Measurements from ENCODE around the gene SCNN1B.
A peak's percentile ranks its signal among the peaks of the same experiment; 100 is the strongest.
"Not testable (repeated sequence)": the region's sequence is repeated elsewhere in the genome, so short reads cannot be mapped to it uniquely, and the experiment has no call there.

SCNN1B gene

GRCh38 chr16:23384878-23385277 lies 82.8 kb downstream of the SCNN1B start:
- DNase-seq, result no peak

GRCh38 chr16:23385441-23385840 lies 83.3 kb downstream of the SCNN1B start:
- DNase-seq, result no peak

GRCh38 chr16:23387666-23388065 lies 85.6 kb downstream of the SCNN1B start:
- no peak for DNase-seq

- DNase-seq, result no peak
Observed at GRCh38 chr16:23388786-23389185, 86.7 kb downstream of the SCNN1B start.

- DNase-seq, result no peak
Observed at GRCh38 chr16:23389201-23389600, 87.1 kb downstream of the SCNN1B start.

- not testable (repeated sequence) for DNase-seq
Observed at GRCh38 chr16:23389936-23390335, 87.8 kb downstream of the SCNN1B start.

GRCh38 chr16:23391381-23392222 lies 89.5 kb downstream of the SCNN1B start:
- DNase-seq, result no peak

- no peak for DNase-seq
Observed at GRCh38 chr16:23392223-23392600, 90.1 kb downstream of the SCNN1B start.

GRCh38 chr16:23394141-23394831 lies 92.2 kb downstream of the SCNN1B start:
- DNase-seq, result no peak

- DNase-seq, result no peak
Observed at GRCh38 chr16:23395732-23396131, 93.6 kb downstream of the SCNN1B start.

GRCh38 chr16:23397464-23397863 lies 95.4 kb downstream of the SCNN1B start:
- DNase-seq, result no peak

- peak; percentile 31 for DNase-seq
Observed at GRCh38 chr16:23398987-23399805, 97.1 kb downstream of the SCNN1B start.

- DNase-seq, result not testable (repeated sequence)
Observed at GRCh38 chr16:23400447-23400846, 98.3 kb downstream of the SCNN1B start.

- DNase-seq, result no peak
Observed at GRCh38 chr16:23401139-23401538, 99.0 kb downstream of the SCNN1B start.

- DNase-seq, result no peak
Observed at GRCh38 chr16:23402100-23402499, 100.0 kb downstream of the SCNN1B start.

- no peak for DNase-seq
Observed at GRCh38 chr16:23403547-23403946, 101.4 kb downstream of the SCNN1B start.

- DNase-seq, result no peak
Observed at GRCh38 chr16:23406024-23406423, 103.9 kb downstream of the SCNN1B start.

GRCh38 chr16:23406546-23407240 lies 104.6 kb downstream of the SCNN1B start:
- DNase-seq, result no peak

GRCh38 chr16:23407436-23408127 lies 105.5 kb downstream of the SCNN1B start:
- no peak for DNase-seq

GRCh38 chr16:23408242-23408822 lies 106.2 kb downstream of the SCNN1B start:
- no peak for DNase-seq

GRCh38 chr16:23408823-23409298 lies 106.8 kb downstream of the SCNN1B start:
- no peak for DNase-seq

GRCh38 chr16:23409522-23409921 lies 107.4 kb downstream of the SCNN1B start:
- no peak for DNase-seq
